ENCODE measurements around the gene RAD23A.

Gene RAD23A

GRCh38 chr19:12986726-12987125, 41.1 kb downstream of the RAD23A start:
- no peak for DNase-seq

DNA sequence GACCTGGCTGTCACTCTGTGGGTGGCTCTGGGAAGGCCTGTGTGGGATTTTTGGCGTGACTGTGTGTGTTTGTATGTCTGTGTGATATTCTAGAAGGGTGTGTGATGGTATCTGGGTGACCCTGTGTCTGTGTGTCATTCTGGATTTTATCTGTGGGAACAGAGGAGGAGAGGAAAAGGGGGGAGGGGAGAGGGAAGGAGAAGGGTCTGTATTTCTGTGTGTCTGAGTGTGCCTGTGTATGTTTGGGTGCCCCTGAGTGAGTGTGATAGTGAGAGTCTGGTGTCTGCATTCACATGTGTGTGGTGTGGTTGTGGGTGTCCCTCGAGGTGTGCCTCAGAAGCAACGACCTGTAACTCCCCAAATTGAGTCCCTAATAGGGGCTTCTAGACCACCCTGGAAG, 41.5 kb downstream of the RAD23A start:
- DNase-seq, result no peak

DNA sequence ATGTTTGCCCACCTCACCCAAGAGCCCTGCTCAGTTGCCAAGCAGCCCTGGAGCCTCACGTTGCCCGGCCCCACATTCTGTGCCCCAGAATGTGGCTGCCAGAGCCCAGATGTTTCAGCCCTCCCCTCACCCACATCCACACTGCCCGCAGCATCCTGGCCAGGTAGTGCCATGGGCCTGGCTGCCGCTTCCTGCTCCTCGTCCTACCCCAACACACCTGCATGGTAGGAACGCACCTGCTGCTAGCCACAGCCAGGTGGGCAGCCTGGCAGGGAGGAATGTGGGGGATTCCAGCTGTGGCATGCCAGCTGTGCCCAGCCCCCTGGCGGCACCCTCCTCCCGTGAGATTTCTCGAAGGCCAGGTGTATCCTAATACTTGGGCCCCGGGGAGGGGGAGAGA, 42.1 kb downstream of the RAD23A start:
- DNase-seq, result no peak

DNA sequence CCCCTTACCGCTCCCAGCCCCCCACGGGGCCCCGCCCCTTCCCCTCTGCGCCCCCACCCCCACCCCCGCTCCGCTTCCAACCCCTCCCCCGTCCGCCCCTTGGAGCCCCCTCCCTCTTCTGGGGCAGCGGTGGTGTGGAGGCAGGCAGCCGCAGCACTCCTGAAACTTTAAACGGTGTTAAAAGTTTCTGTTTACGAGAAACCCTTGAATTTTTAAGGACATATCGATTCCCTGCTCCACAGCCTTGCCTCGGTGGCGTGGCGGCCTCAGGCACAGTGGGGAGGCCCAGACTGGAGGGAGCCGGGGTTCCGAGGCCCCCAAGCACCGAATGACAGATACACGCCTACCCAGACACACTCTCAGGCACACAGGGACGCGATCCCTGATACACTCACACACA, 44.8 kb downstream of the RAD23A start:
- no peak for DNase-seq

GRCh38 chr19:12990853-12991252, 45.2 kb downstream of the RAD23A start:
- DNase-seq, result no peak

DNA sequence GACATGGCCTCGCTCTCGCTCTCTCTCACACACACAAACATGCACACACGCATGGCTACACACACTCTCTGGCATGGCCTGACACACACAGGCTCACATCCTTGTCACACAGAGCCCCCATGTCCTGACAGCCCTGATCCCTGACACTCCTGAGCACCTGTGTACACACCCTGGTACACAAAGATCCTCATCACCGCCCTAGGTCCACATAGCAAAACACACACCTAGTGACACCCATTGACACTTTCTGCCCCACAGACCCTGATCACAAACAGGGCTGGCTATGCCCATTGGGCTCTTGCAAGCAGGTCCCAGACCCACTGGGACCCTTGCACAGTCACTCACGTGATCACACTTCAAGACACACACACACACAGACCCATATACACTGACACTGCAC, 45.6 kb downstream of the RAD23A start:
- no peak for DNase-seq

GRCh38 chr19:12992729-12993128, 47.1 kb downstream of the RAD23A start:
- no peak for DNase-seq

- no peak for DNase-seq
Observed at GRCh38 chr19:12993562-12993961, 47.9 kb downstream of the RAD23A start.

DNA sequence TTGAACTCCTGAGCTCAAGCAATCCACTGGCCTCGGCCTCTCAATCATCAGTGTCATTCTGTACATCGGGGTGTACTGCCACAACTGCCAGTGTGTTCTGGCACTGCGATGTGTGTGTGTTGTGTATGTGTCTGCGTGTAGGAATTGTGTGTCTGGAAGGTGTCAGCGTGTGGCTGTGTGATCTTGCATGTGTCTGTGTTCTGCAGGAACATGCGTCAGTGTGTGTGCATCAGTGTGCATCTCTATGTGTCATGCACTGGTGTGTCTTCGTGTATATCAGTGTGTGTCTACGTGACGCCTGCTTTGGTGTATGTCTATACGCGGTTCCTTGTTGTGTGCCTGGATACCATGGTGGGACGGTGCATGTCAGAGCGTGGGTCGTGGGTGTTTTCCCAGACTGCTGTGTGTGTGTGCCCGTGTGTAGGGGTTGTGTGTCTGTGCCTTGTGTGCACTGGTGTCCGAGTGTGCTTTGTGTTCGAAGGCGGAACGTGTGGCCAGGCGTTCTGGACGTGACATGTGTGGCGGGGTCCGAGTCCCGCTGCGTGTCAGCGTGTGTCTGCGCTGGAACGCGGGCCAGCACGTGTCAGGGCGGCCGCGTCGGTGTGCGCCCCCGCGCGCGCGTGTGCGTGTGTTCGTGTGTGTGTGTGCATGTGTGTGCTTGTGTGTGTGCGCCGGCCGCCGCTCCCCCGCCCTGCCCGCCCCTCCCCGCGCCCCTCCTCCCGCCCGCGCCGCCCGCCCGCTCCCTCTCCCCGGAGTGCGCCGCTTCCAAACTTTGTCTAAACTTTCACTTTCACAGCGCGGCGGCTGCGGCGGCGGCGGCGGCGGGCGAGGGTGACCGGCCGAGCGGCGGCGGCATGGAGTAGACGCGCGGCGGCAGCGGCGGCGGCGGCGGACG, 49.3 kb downstream of the RAD23A start, which contains the start of gene NFIX:
NFIX (plus strand) TSS at position 775 of the 895 bp plus-strand sequence. CDS start 363 bp downstream, outside the sequence.
- peak; percentile 72 for DNase-seq

DNA sequence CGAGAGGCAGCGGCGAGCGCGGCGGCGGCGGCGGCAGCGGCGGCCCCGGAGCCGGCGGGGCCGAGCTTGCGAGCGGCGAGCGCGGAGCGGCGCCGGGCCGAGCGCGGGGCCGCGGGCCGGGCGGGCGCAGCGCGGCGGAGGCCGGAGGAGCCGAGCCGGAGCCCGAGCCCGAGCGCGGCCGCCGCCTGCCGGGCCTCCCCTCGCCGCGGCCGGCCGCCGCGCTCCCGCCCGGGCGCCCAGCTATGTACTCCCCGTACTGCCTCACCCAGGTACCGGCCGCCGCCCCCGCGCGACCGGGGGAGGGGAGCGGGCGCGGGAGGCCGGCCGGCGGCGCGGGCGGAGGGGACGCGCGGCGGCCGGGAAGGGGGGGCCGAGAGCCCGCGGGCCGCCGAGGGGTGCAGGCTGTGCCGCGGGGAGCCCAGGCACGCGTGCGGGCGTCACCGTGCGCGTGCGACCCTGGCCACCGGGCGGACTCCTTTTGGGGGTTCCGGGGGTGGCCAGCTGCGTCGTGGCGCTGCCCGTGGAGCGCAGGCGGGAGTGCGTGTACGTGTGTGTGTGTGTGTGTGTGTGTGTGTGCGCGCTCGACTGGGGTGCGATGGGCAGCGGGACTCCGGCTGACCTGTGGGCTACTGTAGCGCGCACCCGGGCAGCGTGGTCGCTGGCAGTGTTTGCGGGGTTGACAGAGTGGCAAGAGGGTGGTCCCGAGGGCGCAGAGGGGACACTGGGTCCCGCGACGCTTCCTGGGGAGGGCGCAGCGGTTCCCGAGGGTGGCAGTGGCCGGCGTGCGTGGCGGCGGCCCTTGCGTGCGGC, 50.1 kb downstream of the RAD23A start:
- peak; percentile 23 for DNase-seq

GRCh38 chr19:12996406-12997094, 50.9 kb downstream of the RAD23A start:
- no peak for DNase-seq

GRCh38 chr19:12997179-12997966, 51.7 kb downstream of the RAD23A start:
- no peak for DNase-seq

- DNase-seq, result no peak
Observed at GRCh38 chr19:12997967-12998940, 52.6 kb downstream of the RAD23A start.

GRCh38 chr19:13001166-13001501, 55.5 kb downstream of the RAD23A start:
- DNase-seq, result no peak

- DNase-seq, result no peak
Observed at GRCh38 chr19:13001502-13002165, 56.0 kb downstream of the RAD23A start.

DNA sequence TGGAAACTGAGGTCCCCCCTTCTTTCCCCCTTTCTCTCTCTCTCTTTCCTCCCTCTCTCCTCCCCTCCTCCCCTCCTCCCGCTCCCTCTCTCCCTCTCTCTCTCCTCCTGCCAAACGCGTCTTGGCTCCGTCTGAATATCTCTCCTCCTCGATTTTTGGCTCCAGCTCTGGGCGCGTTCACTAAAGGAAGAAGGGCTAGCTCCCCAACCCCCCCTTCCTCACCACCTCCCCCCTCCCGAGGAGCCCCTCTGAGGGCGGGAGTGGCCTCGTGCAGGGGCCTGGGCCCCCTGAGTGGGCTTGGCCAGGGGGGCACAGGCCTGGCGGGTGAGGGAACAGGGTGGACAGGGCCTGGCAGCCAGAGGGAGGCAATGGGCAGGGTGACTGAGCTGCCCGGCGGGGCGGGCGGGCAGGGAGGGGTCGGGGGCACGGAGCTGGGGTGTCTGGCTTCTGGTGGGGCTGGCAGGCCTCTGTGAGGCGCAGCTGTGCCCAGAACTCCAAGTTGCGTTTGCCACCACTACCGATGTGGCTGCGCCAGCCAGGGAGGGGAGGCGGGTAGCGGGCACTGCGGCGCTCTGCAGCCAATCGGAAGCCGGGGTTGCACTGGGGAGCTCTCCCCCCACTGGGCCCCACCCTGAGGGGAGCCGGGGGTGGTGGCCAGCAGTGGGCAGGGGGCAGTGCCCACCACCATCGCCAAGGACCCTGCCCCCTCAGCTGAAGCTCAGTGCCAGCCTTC, 56.7 kb downstream of the RAD23A start:
- no peak for DNase-seq

DNA sequence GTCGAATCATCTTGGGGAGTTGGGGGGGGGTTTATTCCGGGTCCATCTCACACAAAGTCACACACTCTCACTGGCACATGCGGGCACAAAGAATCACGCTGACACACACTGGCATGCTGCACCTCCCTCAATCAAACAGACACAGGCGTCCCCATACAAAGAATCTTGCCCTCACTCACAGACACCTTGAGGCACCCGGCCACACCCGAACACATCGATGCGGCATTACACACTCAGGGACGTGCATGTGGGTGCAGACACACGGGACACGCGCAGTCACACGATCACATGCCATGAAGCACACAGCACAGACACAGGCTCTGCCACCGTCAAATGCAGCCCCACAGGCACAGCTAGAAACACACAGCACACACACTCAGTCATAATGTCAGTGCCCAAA, 57.4 kb downstream of the RAD23A start:
- DNase-seq, result no peak
